Suppressor macrophage (primary cell): ENCODE results near the gene CLMP.
A peak's percentile ranks its signal among the peaks of the same experiment; 100 is the strongest.

Source experiments
- DNase-seq, 4 experiments: peaks; one replicate each; pipeline ENCODE4 v3.0.0-alpha.2; 2020 to 2022

CLMP gene

GRCh38 chr11:123188508-123189165 is 6.4 kb downstream of the CLMP start:
- DNase-seq: no peak

- no peak for DNase-seq
Observed at GRCh38 chr11:123187665-123188507, 7.2 kb downstream of the CLMP start.

GRCh38 chr11:123187248-123187647 is 7.8 kb downstream of the CLMP start:
- DNase-seq: no peak

GRCh38 chr11:123186286-123186685 is 8.8 kb downstream of the CLMP start:
- no peak for DNase-seq

GRCh38 chr11:123185326-123185725 is 9.7 kb downstream of the CLMP start:
- no peak for DNase-seq

- no peak for DNase-seq
Observed at GRCh38 chr11:123184531-123184930, 10.5 kb downstream of the CLMP start.

- DNase-seq: no peak
Observed at GRCh38 chr11:123183391-123184099, 11.5 kb downstream of the CLMP start.

- DNase-seq: no peak
Observed at GRCh38 chr11:123181767-123182500, 13.1 kb downstream of the CLMP start.

GRCh38 chr11:123181075-123181474 is 14.0 kb downstream of the CLMP start:
- no peak for DNase-seq

GRCh38 chr11:123180574-123180973 is 14.5 kb downstream of the CLMP start:
- no peak for DNase-seq

- DNase-seq: no peak
Observed at GRCh38 chr11:123180166-123180565, 14.9 kb downstream of the CLMP start.

GRCh38 chr11:123179586-123179985 is 15.5 kb downstream of the CLMP start:
- DNase-seq: no peak

GRCh38 chr11:123178186-123178585 is 16.9 kb downstream of the CLMP start:
- DNase-seq: no peak

GRCh38 chr11:123176785-123177184 is 18.3 kb downstream of the CLMP start:
- DNase-seq: no peak

- DNase-seq: no peak
Observed at GRCh38 chr11:123174196-123175183, 20.6 kb downstream of the CLMP start.

- no peak for DNase-seq
Observed at GRCh38 chr11:123173856-123174186, 21.2 kb downstream of the CLMP start.

- peak; percentile 8 to 57 (median 30) for DNase-seq
Observed at GRCh38 chr11:123173040-123173855, 21.8 kb downstream of the CLMP start.

- no peak for DNase-seq
Observed at GRCh38 chr11:123170929-123171328, 24.1 kb downstream of the CLMP start.

GRCh38 chr11:123169821-123170220 is 25.2 kb downstream of the CLMP start:
- no peak for DNase-seq

- no peak for DNase-seq
Observed at GRCh38 chr11:123168955-123169484, 26.0 kb downstream of the CLMP start.
